HFFc6 (cell line): ENCODE measurements around the gene ZNF790. TPM values are rescaled to one million over a fixed set of nuclear protein-coding genes. Genes with fewer than 3 reads are reported as not detected.
A peak's percentile ranks its signal among the peaks of the same experiment; 100 is the strongest.

Source experiments
- DNase-seq: peaks from one replicate; pipeline ENCODE4 v3.0.0-alpha.2; 2018
- H3K27ac Mint-ChIP-seq: 2 replicates; pipeline ENCODE4 v1.8.0; 2020; ENCODE audit warnings: mild to moderate bottlenecking, mixed read lengths
- H3K27me3 Mint-ChIP-seq: 2 replicates; pipeline ENCODE4 v1.8.0; 2021; ENCODE audit warnings: mild to moderate bottlenecking, moderate library complexity, mixed read lengths; ENCODE audit not compliant: insufficient read depth
- H3K36me3 Mint-ChIP-seq: 2 replicates; pipeline ENCODE4 v1.8.0; 2021; ENCODE audit warnings: low read depth, mixed read lengths
- H3K4me1 Mint-ChIP-seq: 2 replicates; pipeline ENCODE4 v1.8.0; 2020; ENCODE audit warnings: low read depth, mixed read lengths
- H3K4me3 Mint-ChIP-seq: 2 replicates; pipeline ENCODE4 v1.8.0; 2020; ENCODE audit warnings: mild to moderate bottlenecking, moderate library complexity, mixed read lengths
- H3K9me3 Mint-ChIP-seq: 2 replicates; pipeline ENCODE4 v1.8.0; 2020; ENCODE audit warnings: mild to moderate bottlenecking, mixed read lengths
- CTCF ChIP-seq: fragments of 200-600 bp; sonication (generic); IDR thresholded peaks from 2 replicates; pipeline ENCODE4 v1.5.0; 2021; ENCODE audit warnings: antibody characterized with exemption, mild to moderate bottlenecking
- long read RNA-seq: library from polyadenylated mRNA; unstranded; transcript quantifications from one replicate; pipeline ENCODE4 v2.0.0, GENCODE V29; 2019
- total RNA-seq, 6 experiments: library from RNA; stranded (reverse); fragmentation: NEBNext Ultra II Directional; extraction: Animal tissue kit (Norgen Biotek cat#: 25700); gene quantifications; 2 replicates in 1 of 6; 3 replicates in 5 of 6; pipeline ENCODE4 v1.2.3, GENCODE V29; 2021

The ZNF790 gene
- 1 to 10 TPM; 2.5 to 3.8 (median 3.0) TPM for total RNA-seq
- long read RNA-seq, partial matches to known transcripts, result 0 of 6 reads
- long read RNA-seq, other reads (novel, unspliced or antisense), result 1 of 6 reads

- Mint-ChIP-seq H3K27ac (no peak within 1 kb of the TSS), H3K9me3 (peaks cover 26% of the 10 kb centered on the region), H3K4me1 (peaks cover 9% of the 10 kb centered on the region), H3K36me3 (peaks cover 64% of the 10 kb centered on the region), H3K4me3 (no peak within 1 kb of the TSS), H3K27me3 (no peaks in the 10 kb centered on the region)
- no peak for TF ChIP-seq CTCF
- DNase-seq, result peak; percentile 86
These were observed at the start of gene ZNF790 for GRCh38 chr19:36837906-36838783. Gene ZNF790 (minus strand): TSS chr19:36838387. CDS start chr19:36825619, 12,768 bp downstream.

- Mint-ChIP-seq H3K27me3 (no peaks in the 10 kb centered on the region), H3K4me3 (no peak overlapping the region), H3K27ac (no peak overlapping the region), H3K4me1 (no peaks in the 10 kb centered on the region), H3K36me3 (peaks cover 62% of the 10 kb centered on the region), H3K9me3 (peaks cover 83% of the 10 kb centered on the region)
- no peak for DNase-seq
- TF ChIP-seq CTCF, result no peak
These were observed 39.1 kb upstream of the ZNF790 start for GRCh38 chr19:36876993-36877938.

- peaks cover 42% of the 10 kb centered on the region for H3K36me3 Mint-ChIP-seq
- DNase-seq, result no peak
- peaks cover 38% of the 10 kb centered on the region for H3K9me3 Mint-ChIP-seq
- no peak overlapping the region for H3K27ac Mint-ChIP-seq
- peaks cover 6% of the 10 kb centered on the region for H3K4me1 Mint-ChIP-seq
- H3K27me3 Mint-ChIP-seq, result no peaks in the 10 kb centered on the region; the same call in 1 of the 2 replicates
- no peak overlapping the region for H3K4me3 Mint-ChIP-seq
- TF ChIP-seq CTCF, result no peak
These were observed 13.7 kb upstream of the ZNF790 start for GRCh38 chr19:36851898-36852297.

GRCh38 chr19:36850559-36851442 is 12.6 kb upstream of the ZNF790 start, which contains the start of gene ZNF345:
Gene ZNF345 (plus strand): TSS chr19:36850876. CDS start chr19:36876831, 25,955 bp downstream.
- TF ChIP-seq CTCF, result no peak

More at GRCh38 chr19:36850559-36851442, 12.6 kb upstream of the ZNF790 start, which contains the start of gene ZNF345:
- Mint-ChIP-seq H3K9me3 (peaks cover 42% of the 10 kb centered on the region), H3K36me3 (peaks cover 41% of the 10 kb centered on the region), H3K27ac (no peak within 1 kb of the TSS), H3K27me3 (no peaks in the 10 kb centered on the region; the same call in 1 of the 2 replicates), H3K4me3 (no peak within 1 kb of the TSS), H3K4me1 (peaks cover 6% of the 10 kb centered on the region)
- DNase-seq, result peak; percentile 90
